Adrenal gland (tissue), 5 donors: Measurements from ENCODE around the gene LAMB1.

ENCODE experiments used
- POLR2A ChIP-seq, 2 donors: fragments of 450-650 bp; IDR thresholded peaks; one replicate each; pipeline ENCODE4 v1.6.1; 2017; ENCODE audit warnings: antibody characterized with exemption in 2 of 2, mild to moderate bottlenecking in 2 of 2, moderate library complexity in 1 of 2
- TF ChIP-seq, protein P1 (sequence below), 6 experiments: fragments of 450-650 bp in 4 of 6; fragments of 200-600 bp in 2 of 6; sonication (generic) in 1 of 6; IDR thresholded peaks; 1 replicate in 5 of 6; 2 replicates in 1 of 6; pipeline versions ENCODE4 v1.5.1 to v1.8.0; 2016 to 2021; ENCODE audit warnings: antibody characterized with exemption in 6 of 6, mild to moderate bottlenecking in 2 of 6, moderate library complexity in 1 of 6
- donor health status: DM: no; HTN: no; CAD: no.

- TF ChIP-seq, protein P1, sequence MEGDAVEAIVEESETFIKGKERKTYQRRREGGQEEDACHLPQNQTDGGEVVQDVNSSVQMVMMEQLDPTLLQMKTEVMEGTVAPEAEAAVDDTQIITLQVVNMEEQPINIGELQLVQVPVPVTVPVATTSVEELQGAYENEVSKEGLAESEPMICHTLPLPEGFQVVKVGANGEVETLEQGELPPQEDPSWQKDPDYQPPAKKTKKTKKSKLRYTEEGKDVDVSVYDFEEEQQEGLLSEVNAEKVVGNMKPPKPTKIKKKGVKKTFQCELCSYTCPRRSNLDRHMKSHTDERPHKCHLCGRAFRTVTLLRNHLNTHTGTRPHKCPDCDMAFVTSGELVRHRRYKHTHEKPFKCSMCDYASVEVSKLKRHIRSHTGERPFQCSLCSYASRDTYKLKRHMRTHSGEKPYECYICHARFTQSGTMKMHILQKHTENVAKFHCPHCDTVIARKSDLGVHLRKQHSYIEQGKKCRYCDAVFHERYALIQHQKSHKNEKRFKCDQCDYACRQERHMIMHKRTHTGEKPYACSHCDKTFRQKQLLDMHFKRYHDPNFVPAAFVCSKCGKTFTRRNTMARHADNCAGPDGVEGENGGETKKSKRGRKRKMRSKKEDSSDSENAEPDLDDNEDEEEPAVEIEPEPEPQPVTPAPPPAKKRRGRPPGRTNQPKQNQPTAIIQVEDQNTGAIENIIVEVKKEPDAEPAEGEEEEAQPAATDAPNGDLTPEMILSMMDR (IDR thresholded peaks at IDR 0.05), result no peak
- TF ChIP-seq POLR2A (IDR thresholded peaks at IDR 0.05), result no peak
Observed at GRCh38 chr7:107989618-107990373, 13.2 kb downstream of the LAMB1 start.
